SJCRH30 (cell line): ENCODE results near the gene GSTO1. TPM values are rescaled to one million over a fixed set of nuclear protein-coding genes. Genes with fewer than 3 reads are reported as not detected.

Experiments used
- DNase-seq, 2 experiments: peaks; one replicate each; pipeline ENCODE4 v3.0.0-alpha.2; 2015 to 2020
- H3K27ac ChIP-seq: fragments of 250-450 bp; sonication (Bioruptor Pico); 2 replicates; pipeline ENCODE4 v1.5.1; 2020; ENCODE audit warnings: mild to moderate bottlenecking, moderate library complexity
- H3K27me3 ChIP-seq: fragments of 250-450 bp; sonication (Bioruptor Pico); 2 replicates; pipeline ENCODE4 v1.5.1; 2020; ENCODE audit warnings: mild to moderate bottlenecking, moderate library complexity
- H3K36me3 ChIP-seq: fragments of 250-450 bp; sonication (Bioruptor Pico); 2 replicates; pipeline ENCODE4 v1.5.1; 2020; ENCODE audit warnings: mild to moderate bottlenecking, moderate library complexity
- H3K4me1 ChIP-seq: fragments of 250-450 bp; sonication (Bioruptor Pico); 2 replicates; pipeline ENCODE4 v1.5.1; 2020; ENCODE audit warnings: mild to moderate bottlenecking, moderate library complexity
- H3K4me3 ChIP-seq: fragments of 250-450 bp; sonication (Bioruptor Pico); 2 replicates; pipeline ENCODE4 v1.5.1; 2020; ENCODE audit warnings: mild to moderate bottlenecking, moderate library complexity
- H3K9me3 ChIP-seq: fragments of 250-450 bp; sonication (Bioruptor Pico); replicated peaks from 2 replicates; pipeline ENCODE4 v1.5.1; 2020; ENCODE audit warnings: mild to moderate bottlenecking, moderate library complexity
- total RNA-seq: library from RNA; depleted of rRNA; stranded (reverse); fragments of >200 nt; shearing (Covaris generic); gene quantifications from 2 replicates; pipeline ENCODE4 v1.2.3, GENCODE V29; 2014

Gene GSTO1
- total RNA-seq, 1 experiment from 2014 or later, result 51.7 TPM

- Histone ChIP-seq H3K9me3 (no peaks in the 10 kb centered on the region), H3K4me1 (no peaks in the 10 kb centered on the region), H3K27me3 (no peaks in the 10 kb centered on the region), H3K36me3 (peaks cover 3% of the 10 kb centered on the region; the same call in 1 of the 2 replicates), H3K27ac (no peak overlapping the region), H3K4me3 (no peak overlapping the region)
- DNase-seq, result no peak
Measured at GRCh38 chr10:104257235-104257634, 2.5 kb downstream of the GSTO1 start.

GRCh38 chr10:104258209-104258608 lies 3.5 kb downstream of the GSTO1 start:
- Histone ChIP-seq H3K27me3 (no peaks in the 10 kb centered on the region), H3K36me3 (peaks cover 3% of the 10 kb centered on the region; the same call in 1 of the 2 replicates), H3K4me3 (no peak overlapping the region), H3K27ac (no peak overlapping the region), H3K9me3 (no peaks in the 10 kb centered on the region), H3K4me1 (no peaks in the 10 kb centered on the region)
- no peak for DNase-seq

GRCh38 chr10:104259456-104259855 lies 4.8 kb downstream of the GSTO1 start:
- Histone ChIP-seq H3K9me3 (no peaks in the 10 kb centered on the region), H3K36me3 (peaks cover 3% of the 10 kb centered on the region; the same call in 1 of the 2 replicates), H3K4me3 (no peak overlapping the region), H3K27ac (no peak overlapping the region), H3K4me1 (no peaks in the 10 kb centered on the region), H3K27me3 (no peaks in the 10 kb centered on the region)
- no peak for DNase-seq

GRCh38 chr10:104259999-104260774 lies 5.5 kb downstream of the GSTO1 start:
- Histone ChIP-seq H3K4me1 (no peaks in the 10 kb centered on the region), H3K27ac (no peak overlapping the region), H3K36me3 (peaks cover 3% of the 10 kb centered on the region; the same call in 1 of the 2 replicates), H3K27me3 (no peaks in the 10 kb centered on the region), H3K9me3 (no peaks in the 10 kb centered on the region), H3K4me3 (no peak overlapping the region)
- no peak for DNase-seq

DNA sequence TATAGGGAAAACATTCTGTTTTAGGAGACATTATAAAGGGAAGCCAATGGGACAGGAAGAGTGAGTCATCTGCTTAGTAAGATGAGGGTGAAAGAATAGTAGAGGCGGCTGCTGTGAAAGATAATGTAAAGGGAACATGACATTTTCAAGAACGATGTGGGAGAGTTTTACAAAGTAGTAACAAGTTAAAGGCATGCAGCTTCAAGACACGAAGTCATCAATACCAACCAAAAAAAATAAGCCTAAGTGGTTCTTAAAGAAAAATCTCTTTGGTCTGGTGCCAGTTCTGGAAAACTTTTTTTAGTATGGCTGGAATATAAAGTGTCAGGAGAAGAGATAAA lies 6.1 kb downstream of the GSTO1 start:
- peaks cover 7% of the 10 kb centered on the region for H3K36me3 ChIP-seq
- no peak overlapping the region for H3K4me3 ChIP-seq
- no peaks in the 10 kb centered on the region for H3K4me1 ChIP-seq
- H3K27ac ChIP-seq, result no peak overlapping the region
- no peaks in the 10 kb centered on the region for H3K9me3 ChIP-seq
- no peaks in the 10 kb centered on the region for H3K27me3 ChIP-seq
- no peak for DNase-seq

GRCh38 chr10:104262055-104262454 lies 7.4 kb downstream of the GSTO1 start:
- Histone ChIP-seq H3K36me3 (peaks cover 12% of the 10 kb centered on the region), H3K9me3 (no peaks in the 10 kb centered on the region), H3K27me3 (no peaks in the 10 kb centered on the region), H3K4me3 (no peak overlapping the region), H3K27ac (no peak overlapping the region), H3K4me1 (no peaks in the 10 kb centered on the region)
- no peak for DNase-seq

GRCh38 chr10:104264783-104265182 lies 10.1 kb downstream of the GSTO1 start:
- DNase-seq, result no peak
- H3K36me3 ChIP-seq, result peaks cover 9% of the 10 kb centered on the region; the same call in 1 of the 2 replicates
- no peaks in the 10 kb centered on the region for H3K9me3 ChIP-seq

GRCh38 chr10:104267721-104268404 lies 13.2 kb downstream of the GSTO1 start:
- no peak for DNase-seq
- Histone ChIP-seq H3K36me3 (peaks cover 9% of the 10 kb centered on the region; the same call in 1 of the 2 replicates), H3K27me3 (no peaks in the 10 kb centered on the region), H3K4me3 (peak overlapping the region; percentile 66), H3K4me1 (peaks cover 19% of the 10 kb centered on the region), H3K27ac (no peak overlapping the region), H3K9me3 (no peaks in the 10 kb centered on the region)

More at GRCh38 chr10:104264783-104265182, 10.1 kb downstream of the GSTO1 start:
- Histone ChIP-seq H3K27ac (no peak overlapping the region), H3K27me3 (no peaks in the 10 kb centered on the region), H3K4me3 (no peak overlapping the region), H3K4me1 (no peaks in the 10 kb centered on the region)

DNA sequence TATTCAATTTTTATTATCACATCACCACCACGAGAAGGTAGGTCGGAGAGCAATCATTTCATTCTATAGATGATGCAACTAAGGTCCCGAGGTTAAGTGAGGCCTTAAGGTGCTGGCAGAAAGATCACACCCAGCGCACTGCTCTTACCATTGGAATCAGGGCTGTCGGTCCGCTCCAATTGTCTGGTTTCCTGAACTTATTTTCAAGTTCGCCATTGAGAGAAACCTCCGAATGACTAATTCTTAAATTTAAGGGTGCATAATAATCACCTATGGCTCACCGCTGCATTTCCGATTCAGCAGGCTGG lies 13.7 kb downstream of the GSTO1 start:
- peaks cover 9% of the 10 kb centered on the region; the same call in 1 of the 2 replicates for H3K36me3 ChIP-seq
- DNase-seq, result no peak
- H3K27ac ChIP-seq, result peak overlapping the region; percentile 62; the same call in 1 of the 2 replicates
- no peaks in the 10 kb centered on the region for H3K27me3 ChIP-seq
- no peaks in the 10 kb centered on the region for H3K9me3 ChIP-seq
- peak overlapping the region; percentile 66 for H3K4me3 ChIP-seq
- H3K4me1 ChIP-seq, result peaks cover 19% of the 10 kb centered on the region

DNA sequence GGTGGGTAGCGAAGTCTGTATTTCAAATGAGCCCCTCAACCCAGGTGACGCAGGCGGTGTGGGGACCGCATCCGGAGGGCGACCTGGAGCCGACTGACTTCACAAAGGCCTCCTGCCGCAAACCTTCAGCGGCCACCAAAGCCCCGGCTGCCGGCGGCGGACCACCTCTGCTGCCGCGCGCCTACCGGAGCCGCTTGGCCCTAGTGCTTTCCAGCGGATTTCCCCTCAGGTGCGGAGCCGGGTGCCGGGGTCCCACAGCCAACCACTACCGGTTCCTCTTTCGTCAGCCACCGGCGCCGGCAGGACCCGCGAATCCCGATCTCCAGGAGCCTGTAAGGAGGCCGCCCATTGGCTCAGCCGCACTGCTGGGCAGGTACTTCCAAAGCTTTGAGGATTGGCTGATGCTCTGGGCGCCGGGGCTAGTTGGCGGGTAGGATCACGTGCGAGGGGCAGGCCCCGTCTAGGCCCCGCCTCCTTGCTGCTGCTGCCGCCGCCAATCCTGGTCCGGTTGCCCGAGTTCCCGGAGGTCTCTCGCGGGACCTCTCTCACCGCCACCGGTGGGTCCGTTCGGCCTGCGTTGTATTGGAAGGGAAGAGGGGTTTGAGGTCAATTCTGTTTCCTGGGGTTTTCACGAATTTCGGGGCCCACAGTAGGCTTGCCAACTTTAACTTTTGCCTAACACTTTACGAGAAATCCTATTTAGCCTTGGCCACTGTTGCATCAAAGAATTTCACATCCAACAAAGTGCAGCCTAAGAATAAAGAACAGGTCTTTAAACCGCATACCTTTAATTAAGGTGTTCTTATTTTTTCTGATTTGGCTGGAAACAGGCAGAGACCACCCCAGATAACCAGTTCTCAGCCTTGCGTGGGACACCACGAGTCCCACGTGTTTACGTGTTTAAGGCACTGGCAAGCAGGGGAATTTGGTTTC lies 14.3 kb downstream of the GSTO1 start, which contains the start of gene GSTO2:
GSTO2 (plus strand) TSS at position 472 of the 933 bp plus-strand sequence. CDS start 5,732 bp downstream, outside the sequence.
- H3K4me3 ChIP-seq, result peak within 1 kb of the TSS; percentile 66
- DNase-seq, result peak; percentile 90 to 92
- no peaks in the 10 kb centered on the region for H3K9me3 ChIP-seq
- peaks cover 9% of the 10 kb centered on the region; the same call in 1 of the 2 replicates for H3K36me3 ChIP-seq
- H3K27me3 ChIP-seq, result no peaks in the 10 kb centered on the region
- peak within 1 kb of the TSS; percentile 62 for H3K27ac ChIP-seq
- H3K4me1 ChIP-seq, result peaks cover 19% of the 10 kb centered on the region

DNA sequence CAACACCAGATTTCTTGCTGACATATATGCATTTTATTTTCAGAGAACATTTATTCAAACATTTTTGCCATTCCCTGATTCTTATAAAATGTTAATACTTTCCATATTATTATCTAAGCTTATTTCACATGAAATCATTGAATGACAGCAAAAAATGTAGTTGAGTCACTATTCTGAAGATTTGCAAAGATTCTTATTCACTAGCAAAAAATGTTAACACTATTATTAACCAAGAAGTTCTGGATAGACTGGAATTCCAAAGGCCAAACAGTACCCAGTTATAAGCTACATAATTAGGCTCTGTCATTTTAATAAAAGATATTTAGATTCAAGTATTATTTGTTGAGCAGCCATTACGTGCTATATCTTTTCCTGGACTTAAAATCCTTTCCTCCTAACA lies 18.6 kb downstream of the GSTO1 start:
- Histone ChIP-seq H3K27me3 (no peaks in the 10 kb centered on the region), H3K4me1 (peaks cover 21% of the 10 kb centered on the region), H3K9me3 (no peaks in the 10 kb centered on the region), H3K27ac (no peak overlapping the region), H3K36me3 (no peaks in the 10 kb centered on the region), H3K4me3 (no peak overlapping the region)
- no peak for DNase-seq

DNA sequence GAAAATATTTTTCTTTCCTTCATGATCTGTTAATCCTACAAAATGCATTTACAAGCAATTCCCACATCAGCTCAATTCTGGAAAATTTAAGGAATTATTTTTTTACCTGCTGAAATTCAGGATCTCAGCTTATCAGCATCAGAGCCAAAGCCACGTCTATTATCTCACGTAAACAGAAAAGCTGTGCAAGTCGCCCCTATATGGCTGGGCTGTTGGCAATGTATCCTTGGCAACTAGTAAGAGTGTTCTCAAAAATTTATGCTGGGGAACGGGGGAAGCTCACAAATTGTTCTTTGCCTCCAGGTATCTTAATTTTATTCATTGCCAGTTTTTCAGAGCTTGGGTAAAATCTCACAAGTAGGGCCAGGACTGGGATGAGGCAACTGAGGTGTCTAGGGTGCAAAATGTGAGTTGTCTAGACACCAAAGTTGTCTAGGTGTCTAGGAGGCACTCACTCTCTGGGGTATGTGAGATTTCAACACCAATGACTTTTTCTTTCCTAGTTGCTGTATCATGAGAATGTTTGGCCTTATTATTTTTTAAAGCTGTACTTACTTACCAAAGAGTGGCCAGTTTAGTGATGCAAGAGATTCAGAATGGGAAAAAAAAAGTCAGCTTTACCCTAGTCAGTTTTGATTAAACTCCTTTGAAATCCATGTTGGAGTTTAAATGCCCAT lies 19.3 kb downstream of the GSTO1 start:
- Histone ChIP-seq H3K4me1 (peaks cover 21% of the 10 kb centered on the region), H3K27ac (no peak overlapping the region), H3K4me3 (no peak overlapping the region), H3K36me3 (no peaks in the 10 kb centered on the region), H3K27me3 (no peaks in the 10 kb centered on the region), H3K9me3 (no peaks in the 10 kb centered on the region)
- no peak for DNase-seq

- no peak overlapping the region for H3K4me3 ChIP-seq
- H3K36me3 ChIP-seq, result no peaks in the 10 kb centered on the region
- H3K9me3 ChIP-seq, result no peaks in the 10 kb centered on the region
- H3K27me3 ChIP-seq, result no peaks in the 10 kb centered on the region
- no peak overlapping the region for H3K27ac ChIP-seq
- DNase-seq, result no peak
- H3K4me1 ChIP-seq, result peaks cover 21% of the 10 kb centered on the region
Measured at GRCh38 chr10:104274762-104275721, 20.4 kb downstream of the GSTO1 start.
